HG03565 (cell line): ENCODE measurements around the gene LAPTM5.

Source experiments
- ATAC-seq: cut with Tn5 transposase; IDR thresholded peaks from one replicate; pipeline ENCODE4 v1.9.1; 2021; ENCODE audit warnings: mild to moderate bottlenecking, moderate library complexity; ENCODE audit not compliant: unreplicated experiment

The LAPTM5 gene

DNA sequence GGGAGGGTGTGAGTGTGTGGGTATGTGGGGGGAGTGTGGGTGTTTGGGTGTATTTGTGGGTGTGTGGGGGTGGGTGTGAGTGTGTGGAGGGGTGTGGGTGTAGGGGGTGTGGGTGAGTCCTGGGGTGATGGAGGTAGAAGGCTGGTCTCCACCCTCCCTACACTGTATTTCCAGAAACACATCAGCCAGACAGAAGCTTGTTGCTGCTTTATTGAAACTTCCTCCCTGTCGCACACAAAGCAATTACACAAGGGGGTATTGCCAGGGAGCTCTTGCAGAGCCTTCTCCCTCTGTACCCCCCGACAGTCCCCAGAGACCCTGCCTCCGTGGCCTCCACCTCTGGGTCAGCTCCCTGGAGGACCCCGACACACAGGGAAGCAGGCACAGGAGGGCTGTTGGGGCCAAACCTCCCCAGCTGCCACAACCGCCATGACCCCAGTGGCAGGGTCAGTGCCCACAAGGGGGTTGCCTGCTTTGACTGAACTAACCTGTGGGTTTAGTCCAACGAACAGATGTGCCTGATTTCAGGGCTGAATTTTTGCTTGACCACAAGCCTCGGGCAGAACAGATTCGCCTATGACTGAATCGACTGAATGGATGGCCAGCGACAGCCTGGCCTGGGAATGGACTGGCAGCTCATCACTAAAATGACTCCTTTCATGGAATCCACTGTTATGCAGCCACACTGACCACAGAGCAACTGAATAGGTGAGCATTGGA is 25.1 kb downstream of the LAPTM5 start:
- ATAC-seq = no peak

- ATAC-seq = no peak
Observed at GRCh38 chr1:30731806-30732276, 25.7 kb downstream of the LAPTM5 start.

GRCh38 chr1:30731109-30731805 is 26.3 kb downstream of the LAPTM5 start:
- ATAC-seq = no peak

- ATAC-seq = no peak
Observed at GRCh38 chr1:30730346-30731108, 27.0 kb downstream of the LAPTM5 start.

DNA sequence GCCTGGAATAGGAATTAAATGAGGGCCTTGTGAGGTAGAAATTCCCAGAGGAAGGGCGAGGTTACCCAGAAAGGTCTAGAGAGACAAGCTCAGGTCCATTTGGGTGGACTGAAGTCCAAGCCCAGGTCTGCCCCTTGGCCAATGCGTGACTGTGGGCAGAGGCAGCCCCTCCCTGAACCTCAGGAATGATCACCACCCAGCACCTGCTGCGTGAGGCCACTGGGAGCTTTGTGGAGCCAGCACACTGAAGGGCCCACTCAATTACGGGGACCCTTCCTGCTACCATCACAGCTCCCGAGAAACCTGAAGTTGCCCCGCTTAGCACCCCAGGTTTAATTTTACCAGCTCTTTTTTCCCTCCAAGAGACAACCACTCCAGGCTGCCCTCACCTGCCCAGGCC is 27.7 kb downstream of the LAPTM5 start:
- no peak for ATAC-seq

- ATAC-seq = no peak
Observed at GRCh38 chr1:30728832-30729638, 28.5 kb downstream of the LAPTM5 start.

DNA sequence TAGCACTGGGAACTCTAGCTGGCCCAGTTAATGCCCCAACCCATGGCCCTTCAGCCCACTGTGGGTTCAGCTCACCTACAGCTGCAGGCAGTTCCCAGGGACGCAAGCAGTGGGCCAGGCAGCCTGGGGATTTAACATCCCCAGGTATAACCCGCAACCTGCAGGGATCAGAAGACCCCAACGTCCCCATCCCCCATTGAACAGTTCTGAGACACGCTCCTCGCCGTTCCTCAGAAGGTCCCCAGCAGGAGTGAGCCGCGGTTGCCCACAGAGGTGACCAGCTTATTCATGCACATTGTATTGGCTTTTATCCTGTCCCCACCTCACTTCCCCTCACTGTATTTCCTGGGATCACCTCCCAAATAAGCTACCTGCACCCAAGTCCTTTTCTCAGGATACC is 29.2 kb downstream of the LAPTM5 start:
- no peak for ATAC-seq

- no peak for ATAC-seq
Observed at GRCh38 chr1:30727824-30728223, 29.8 kb downstream of the LAPTM5 start.

GRCh38 chr1:30726773-30727684 is 30.5 kb downstream of the LAPTM5 start:
- no peak for ATAC-seq

GRCh38 chr1:30726236-30726635 is 31.3 kb downstream of the LAPTM5 start:
- no peak for ATAC-seq

- ATAC-seq = no peak
Observed at GRCh38 chr1:30725450-30726095, 32.0 kb downstream of the LAPTM5 start.

- no peak for ATAC-seq
Observed at GRCh38 chr1:30724655-30725421, 32.7 kb downstream of the LAPTM5 start.

DNA sequence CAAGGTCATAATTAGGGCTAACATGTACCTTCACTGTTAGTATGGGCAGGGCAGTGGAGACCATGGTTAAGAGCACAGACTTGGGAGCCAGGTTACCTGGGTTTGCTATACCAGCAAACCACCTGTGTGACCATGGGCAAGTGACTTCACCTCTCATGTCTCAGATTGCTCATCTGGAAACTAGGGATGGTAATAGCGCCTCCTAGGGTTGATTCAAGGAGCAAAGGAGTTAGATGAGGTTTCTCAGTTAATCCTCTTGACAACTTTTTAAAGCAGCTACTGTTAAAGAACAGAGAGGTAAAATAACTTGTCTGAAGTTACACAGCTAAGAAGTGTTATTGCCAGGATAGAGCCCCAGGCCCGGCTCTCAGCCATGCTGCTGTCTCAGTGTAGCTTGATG is 33.4 kb downstream of the LAPTM5 start:
- ATAC-seq = no peak

DNA sequence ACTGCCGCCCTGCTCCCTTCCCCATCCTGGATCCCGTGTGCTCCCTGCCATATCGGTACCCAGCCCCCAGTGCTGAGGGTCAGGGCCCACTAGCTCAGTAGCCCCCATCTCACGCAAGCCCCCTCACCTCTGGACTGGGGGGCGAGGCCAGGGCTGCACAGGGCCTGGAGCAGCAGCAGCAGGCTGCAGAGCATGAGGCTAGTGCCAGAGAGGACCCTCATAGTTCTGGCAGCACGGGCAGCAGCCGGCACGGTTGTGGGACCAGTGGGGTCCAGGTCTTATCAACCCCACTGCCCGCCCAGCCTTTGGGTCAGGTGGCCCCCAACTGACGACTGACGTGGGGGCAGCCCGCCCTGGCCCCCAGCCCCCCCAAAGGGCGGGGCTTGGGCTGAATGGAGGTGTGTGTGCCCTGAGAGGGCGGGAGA is 34.2 kb downstream of the LAPTM5 start, which contains the start of gene MATN1:
Gene MATN1, minus strand, starts transcription at position 255 of the 425 bp plus-strand sequence. Its CDS starts 34 bp downstream, at position 221.
- ATAC-seq = no peak

DNA sequence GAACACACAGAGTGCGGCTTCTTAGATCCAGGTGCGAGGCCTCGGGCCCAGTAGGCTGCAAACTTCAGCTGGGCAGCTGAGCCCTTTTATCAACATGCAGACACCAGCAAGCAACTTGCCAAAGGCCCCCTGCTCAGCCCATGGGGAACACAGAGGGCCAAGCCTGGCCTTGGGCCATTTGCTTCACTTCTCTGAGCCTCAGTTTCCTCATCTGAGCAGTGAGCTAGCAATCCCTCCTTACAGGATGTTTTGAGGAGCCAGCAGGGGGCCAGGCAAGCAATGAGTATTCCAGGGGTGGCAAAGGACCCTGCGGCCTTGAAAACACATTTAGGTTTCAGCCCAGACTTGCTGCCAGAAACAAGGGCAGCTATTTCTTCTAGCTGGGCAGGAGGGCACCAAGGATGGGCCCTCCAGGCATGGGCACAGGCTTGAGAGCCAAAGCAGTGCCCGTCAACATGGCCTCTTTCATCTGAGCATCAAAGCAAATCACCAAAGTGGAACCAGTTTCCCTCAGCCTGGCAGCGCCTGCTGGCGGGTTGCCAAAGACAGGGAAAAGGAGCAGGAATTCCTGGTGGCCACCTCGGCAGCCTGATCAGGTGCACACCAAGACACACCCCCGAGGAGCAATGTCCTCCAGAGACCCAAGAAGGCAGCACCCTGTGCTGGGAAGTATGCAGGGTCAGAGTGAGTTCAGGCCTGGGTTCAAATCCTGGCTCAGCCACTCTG is 35.6 kb downstream of the LAPTM5 start:
- no peak for ATAC-seq

- no peak for ATAC-seq
Observed at GRCh38 chr1:30721341-30721793, 36.2 kb downstream of the LAPTM5 start.
